Right ventricle myocardium superior (tissue), 1 donor: Measurements from ENCODE around the gene GNB3. TPM values are rescaled to one million over a fixed set of nuclear protein-coding genes. Genes with fewer than 3 reads are reported as not detected.
"Not testable (repeated sequence)": the region's sequence is repeated elsewhere in the genome, so short reads cannot be mapped to it uniquely, and the experiment has no call there.

Source experiments
- ATAC-seq: fragments of 200-7000 bp; cut with Tn5 transposase; one replicate; pipeline ENCODE4 v1.9.1; 2020; ENCODE audit warnings: mild to moderate bottlenecking; ENCODE audit not compliant: poor library complexity
- DNase-seq: peaks from one replicate; pipeline ENCODE4 v3.0.0-alpha.2; 2020
- intact Hi-C: fragments of 100-400 bp; cut with DNase I; formaldehyde crosslinking; loops from one replicate; pipeline ENCODE4 v1.11.2; 2022
- total RNA-seq: library from RNA; stranded (reverse); fragmentation: NEBNext Ultra II Directional; extraction: Animal tissue kit (Norgen Biotek cat#: 25700); gene quantifications from one replicate; pipeline ENCODE4 v1.2.1, GENCODE V29; 2021
- donor health status: DM: no; HTN: yes; CAD: no; lungs with severe emphysema.

Gene GNB3
- total RNA-seq, 1 donor from 2014 or later = 2.9 TPM

DNA sequence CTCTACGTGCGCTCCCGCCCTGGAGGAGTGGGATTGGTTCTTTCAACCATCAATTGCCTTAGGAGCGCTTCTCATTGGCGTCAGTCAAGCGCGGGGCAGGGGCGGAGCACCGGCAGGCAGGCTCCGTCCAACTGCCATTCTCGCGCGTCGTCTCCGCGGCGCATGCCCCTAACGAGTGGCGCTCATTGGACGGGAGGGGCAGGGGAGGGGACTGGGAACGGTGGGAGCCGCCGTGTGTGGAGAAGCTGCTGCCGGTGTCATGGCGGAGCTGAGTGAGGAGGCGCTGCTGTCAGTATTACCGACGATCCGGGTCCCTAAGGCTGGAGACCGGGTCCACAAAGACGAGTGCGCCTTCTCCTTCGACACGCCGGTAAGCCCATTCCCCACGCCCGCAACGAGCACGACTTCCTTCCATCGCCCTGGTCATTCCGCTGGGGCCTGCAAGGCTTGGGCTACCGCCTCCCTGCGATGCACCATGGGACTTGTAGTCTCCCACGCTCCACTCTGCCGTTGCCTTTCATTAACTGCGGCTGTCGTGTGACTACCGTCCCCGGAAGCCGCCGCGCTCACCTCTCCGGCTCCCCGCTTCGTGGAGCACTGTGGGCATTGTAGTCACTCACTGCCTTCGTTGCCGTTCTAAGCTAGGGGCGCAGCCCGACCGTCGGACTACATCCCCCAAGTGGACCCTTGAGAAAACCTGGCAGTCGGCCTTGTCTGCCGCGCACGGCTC lies 11.4 kb downstream of the GNB3 start, which contains the start of gene USP5:
Gene USP5, plus strand, starts transcription at position 230 of the 730 bp plus-strand sequence. Its CDS starts 30 bp downstream, at position 260.
- ATAC-seq = peak; percentile 91
- intact Hi-C loops = no loop called here
- DNase-seq = peak; percentile 99

DNA sequence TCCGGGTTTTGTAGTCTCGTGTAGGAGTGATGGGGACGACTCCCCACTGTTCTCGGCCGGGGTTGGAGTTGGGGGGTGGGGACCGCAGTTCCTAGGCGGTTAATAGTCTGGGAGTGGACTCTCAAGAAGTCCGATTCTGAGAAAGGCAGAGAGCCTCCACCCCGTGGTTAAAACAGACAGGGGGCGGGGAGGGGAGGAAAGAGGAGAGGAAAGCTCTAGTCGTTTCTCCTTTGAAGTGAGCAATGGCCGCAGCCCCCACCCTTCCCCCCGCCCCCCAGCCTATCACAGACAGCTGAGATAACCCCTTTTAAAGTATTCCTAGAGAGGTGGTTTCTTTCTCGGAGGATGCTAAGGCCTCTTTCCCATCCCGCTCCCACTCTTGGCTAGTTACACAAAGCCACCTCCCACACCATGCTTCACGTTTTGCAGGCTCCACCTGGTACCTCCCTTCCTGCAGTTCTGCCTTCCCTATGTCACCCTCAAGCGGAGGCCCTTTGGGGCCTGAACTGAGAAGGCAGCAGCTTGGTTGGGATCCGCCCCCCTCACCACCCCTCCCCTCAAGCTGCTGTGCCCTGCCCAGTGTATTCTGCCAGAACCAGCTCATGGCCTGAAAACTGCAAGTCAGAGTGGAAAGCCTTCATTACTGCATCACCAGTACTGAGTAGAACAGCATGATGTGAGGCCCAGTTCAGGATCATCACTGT lies 12.1 kb downstream of the GNB3 start:
- ATAC-seq (no peak), DNase-seq (no peak)
- intact Hi-C loops = no loop called here

- ATAC-seq = no peak
- intact Hi-C loops = no loop called here
- no peak for DNase-seq
These were observed 12.9 kb downstream of the GNB3 start for GRCh38 chr12:6853626-6854025.

DNA sequence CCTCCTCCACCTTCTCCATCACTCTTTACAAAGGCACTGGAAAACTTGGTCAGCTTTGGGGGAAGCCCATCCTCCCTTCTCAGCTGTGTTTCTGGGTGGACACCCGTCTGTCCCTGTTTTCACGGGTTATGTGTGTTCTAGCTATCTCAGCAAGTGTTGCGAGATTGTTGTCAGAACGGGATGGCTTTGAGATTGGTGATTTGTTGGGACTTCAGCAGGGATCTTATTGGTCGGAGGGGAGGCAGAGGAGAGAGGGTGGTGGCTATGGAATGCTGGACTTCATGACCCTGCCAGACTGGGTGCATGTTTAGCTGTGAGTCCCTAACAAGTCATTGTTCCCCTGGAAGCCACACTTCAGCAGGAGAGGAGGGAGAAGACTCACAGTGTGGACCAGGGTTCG lies 13.3 kb downstream of the GNB3 start:
- ATAC-seq = no peak
- no peak for DNase-seq
- intact Hi-C loops = no loop called here

DNA sequence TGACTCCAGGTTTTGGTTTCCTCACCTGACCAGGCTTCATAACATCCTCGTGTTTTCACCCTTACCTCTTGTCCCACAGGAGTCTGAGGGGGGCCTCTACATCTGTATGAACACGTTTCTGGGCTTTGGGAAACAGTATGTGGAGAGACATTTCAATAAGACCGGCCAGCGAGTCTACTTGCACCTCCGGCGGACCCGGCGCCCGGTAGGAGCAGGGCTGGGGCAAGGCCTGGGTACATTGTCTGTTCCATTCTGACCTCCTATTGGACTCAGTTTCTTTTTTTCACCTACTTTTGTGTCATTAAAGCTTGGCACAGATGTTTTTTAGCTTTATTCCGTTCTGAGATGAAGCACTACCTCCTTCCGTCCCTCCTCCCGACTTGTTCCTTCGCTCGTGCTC lies 14.6 kb downstream of the GNB3 start:
- intact Hi-C loops = no loop called here
- DNase-seq = no peak

GRCh38 chr12:6858799-6859198 lies 18.1 kb downstream of the GNB3 start:
- ATAC-seq (no peak), DNase-seq (no peak)
- intact Hi-C loops = no loop called here

More for the DNA sequence above, 14.6 kb downstream of the GNB3 start:
- ATAC-seq = no peak

GRCh38 chr12:6860116-6860515 lies 19.4 kb downstream of the GNB3 start:
- intact Hi-C loops = no loop called here
- ATAC-seq = no peak
- no peak for DNase-seq

DNA sequence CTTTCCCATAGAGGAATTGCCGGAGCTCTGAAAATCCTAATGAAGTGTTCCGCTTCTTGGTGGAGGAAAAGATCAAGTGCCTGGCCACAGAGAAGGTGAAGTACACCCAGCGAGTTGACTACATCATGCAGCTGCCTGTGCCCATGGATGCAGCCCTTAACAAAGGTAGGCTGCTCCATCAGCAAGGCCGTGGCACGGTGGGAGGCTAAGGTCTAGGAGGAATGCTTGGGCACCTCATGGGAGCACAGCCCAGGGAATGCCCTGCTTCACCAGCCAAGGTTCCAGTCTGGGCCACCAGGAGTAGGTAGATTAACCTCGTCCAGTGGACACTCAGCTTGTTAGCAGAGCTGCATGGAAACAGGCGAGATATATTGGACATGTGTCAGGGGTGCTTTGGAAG lies 20.2 kb downstream of the GNB3 start:
- intact Hi-C loops = no loop called here

DNA sequence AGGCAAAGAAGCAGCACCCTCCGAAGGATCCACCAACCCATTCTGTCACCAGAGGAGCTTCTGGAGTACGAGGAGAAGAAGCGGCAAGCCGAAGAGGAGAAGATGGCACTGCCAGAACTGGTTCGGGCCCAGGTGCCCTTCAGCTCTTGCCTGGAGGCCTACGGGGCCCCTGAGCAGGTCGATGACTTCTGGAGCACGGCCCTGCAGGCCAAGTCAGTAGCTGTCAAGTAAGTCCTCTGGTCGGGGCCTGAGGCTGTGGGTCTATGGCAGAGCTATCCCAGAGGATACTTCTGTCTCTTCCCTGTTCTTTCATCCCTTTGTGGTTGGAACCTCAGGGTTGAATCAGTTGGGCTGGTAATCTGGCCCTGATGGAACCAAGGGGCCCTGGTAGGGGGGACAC lies 20.7 kb downstream of the GNB3 start:
- intact Hi-C loops = no loop called here

More for the DNA sequence above, 20.2 kb downstream of the GNB3 start:
- ATAC-seq (no peak), DNase-seq (no peak)

GRCh38 chr12:6863033-6863432 lies 22.3 kb downstream of the GNB3 start:
- intact Hi-C loops = no loop called here
- no peak for ATAC-seq
- no peak for DNase-seq

More for the DNA sequence above, 20.7 kb downstream of the GNB3 start:
- ATAC-seq (no peak), DNase-seq (no peak)

GRCh38 chr12:6863586-6864321 lies 23.0 kb downstream of the GNB3 start:
- ATAC-seq (no peak), DNase-seq (no peak)
- intact Hi-C loops = no loop called here

DNA sequence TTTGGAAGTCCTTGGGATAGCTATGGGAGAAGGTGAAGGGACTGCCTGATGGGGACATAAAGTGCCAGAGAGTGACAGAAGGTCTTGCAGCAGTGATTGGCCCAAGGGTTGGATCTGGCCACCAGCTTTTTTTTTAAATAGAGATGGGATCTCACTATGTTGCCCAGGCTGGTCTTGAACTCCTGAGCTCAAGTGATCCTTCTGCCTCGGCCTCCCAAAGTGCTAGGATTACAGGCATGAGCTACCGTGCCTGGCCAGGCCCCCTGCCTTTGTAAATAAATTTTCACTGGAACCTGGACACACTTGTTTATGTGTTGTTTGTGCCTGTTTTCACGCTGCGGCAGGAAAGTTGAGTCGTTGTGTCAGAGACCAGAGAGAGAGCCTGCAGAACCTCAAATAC lies 24.6 kb downstream of the GNB3 start:
- ATAC-seq, intact Hi-C loops, DNase-seq: not testable (repeated sequence)

- intact Hi-C loops = no loop called here
These were observed 25.6 kb downstream of the GNB3 start for GRCh38 chr12:6866163-6866919.

DNA sequence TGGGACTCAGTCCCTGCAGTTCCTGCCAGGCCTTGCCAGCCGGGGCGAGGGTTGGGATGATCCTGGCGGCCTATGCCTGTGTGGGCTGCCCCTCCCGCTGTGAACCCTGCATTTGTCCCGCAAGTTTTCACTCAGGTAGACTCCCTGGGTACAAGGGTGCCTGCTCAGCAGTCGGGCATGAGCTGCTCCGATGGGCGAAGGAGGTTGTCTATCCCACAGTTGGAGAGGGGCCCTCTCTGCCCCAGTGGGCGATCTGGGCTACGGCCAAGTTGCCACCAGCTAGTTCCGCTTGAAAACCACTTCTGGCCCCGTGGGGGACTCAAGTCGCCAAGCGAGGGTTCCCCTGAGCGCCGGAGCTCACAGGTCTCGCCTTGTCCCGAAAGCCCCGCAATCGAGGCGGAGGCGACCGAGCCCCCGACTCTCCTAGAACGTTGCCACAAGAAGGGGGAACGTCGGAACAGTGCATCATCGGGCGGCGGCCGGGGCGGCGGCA lies 26.2 kb downstream of the GNB3 start:
- no peak for DNase-seq
- intact Hi-C loops = no loop called here
- peak; percentile 4 for ATAC-seq

More at GRCh38 chr12:6866163-6866919, 25.6 kb downstream of the GNB3 start:
- DNase-seq = no peak
- ATAC-seq = no peak

DNA sequence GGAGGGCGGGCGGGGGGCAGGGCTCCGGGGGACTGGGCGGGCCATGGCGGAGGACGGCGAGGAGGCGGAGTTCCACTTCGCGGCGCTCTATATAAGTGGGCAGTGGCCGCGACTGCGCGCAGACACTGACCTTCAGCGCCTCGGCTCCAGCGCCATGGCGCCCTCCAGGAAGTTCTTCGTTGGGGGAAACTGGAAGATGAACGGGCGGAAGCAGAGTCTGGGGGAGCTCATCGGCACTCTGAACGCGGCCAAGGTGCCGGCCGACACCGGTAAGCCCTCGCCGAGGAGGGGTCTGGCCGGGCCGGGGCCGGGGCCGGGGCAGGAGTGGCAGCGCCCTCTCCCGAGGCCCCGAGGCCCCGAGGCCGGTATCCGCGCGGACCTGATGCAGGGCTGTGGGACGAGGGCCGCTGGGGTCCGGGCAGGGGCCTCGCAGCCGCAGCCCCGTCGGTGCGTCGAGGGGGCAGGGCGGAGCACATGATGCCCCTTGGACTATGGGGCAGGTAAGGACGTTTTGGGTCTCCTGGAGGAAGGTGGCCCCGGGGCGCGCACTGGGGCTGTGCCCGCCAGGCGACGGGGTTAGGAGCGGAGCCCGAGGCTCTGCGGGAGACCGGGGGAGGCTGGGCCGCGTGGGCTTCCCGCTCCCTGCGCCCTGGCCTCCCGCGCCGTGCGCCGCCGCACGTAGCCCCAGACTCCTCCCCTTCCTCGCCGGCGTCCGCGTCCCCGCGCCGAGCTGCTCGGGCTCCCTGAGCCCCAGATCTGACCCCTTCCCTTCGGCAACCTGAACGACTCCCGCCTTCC lies 26.9 kb downstream of the GNB3 start, which contains the start of gene TPI1:
Gene TPI1, plus strand, starts transcription at position 119 of the 798 bp plus-strand sequence. Its CDS starts 36 bp downstream, at position 155.
- ATAC-seq = peak; percentile 89
- DNase-seq = peak; percentile 91
- intact Hi-C loops = no loop called here

- no peak for ATAC-seq
- intact Hi-C loops = no loop called here
- no peak for DNase-seq
These were observed 27.7 kb downstream of the GNB3 start for GRCh38 chr12:6868211-6869048.
